GM19238 (cell line): Measurements from ENCODE around the gene TPGS1.
A peak's percentile ranks its signal among the peaks of the same experiment; 100 is the strongest.

Experiments used
- DNase-seq: peaks from one replicate; pipeline ENCODE4 v3.0.0; 2011; ENCODE audit warnings: low spot score; ENCODE audit not compliant: insufficient read length

The TPGS1 gene, protein sequence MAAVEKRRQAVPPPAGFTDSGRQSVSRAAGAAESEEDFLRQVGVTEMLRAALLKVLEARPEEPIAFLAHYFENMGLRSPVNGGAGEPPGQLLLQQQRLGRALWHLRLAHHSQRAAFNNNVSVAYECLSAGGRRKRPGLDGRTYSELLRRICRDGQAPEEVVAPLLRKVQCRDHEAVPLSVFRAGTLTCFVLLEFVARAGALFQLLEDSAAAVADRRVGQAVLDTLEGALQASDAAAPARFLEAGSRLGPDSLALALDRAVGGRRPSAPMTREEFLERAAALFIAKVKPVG

DNA sequence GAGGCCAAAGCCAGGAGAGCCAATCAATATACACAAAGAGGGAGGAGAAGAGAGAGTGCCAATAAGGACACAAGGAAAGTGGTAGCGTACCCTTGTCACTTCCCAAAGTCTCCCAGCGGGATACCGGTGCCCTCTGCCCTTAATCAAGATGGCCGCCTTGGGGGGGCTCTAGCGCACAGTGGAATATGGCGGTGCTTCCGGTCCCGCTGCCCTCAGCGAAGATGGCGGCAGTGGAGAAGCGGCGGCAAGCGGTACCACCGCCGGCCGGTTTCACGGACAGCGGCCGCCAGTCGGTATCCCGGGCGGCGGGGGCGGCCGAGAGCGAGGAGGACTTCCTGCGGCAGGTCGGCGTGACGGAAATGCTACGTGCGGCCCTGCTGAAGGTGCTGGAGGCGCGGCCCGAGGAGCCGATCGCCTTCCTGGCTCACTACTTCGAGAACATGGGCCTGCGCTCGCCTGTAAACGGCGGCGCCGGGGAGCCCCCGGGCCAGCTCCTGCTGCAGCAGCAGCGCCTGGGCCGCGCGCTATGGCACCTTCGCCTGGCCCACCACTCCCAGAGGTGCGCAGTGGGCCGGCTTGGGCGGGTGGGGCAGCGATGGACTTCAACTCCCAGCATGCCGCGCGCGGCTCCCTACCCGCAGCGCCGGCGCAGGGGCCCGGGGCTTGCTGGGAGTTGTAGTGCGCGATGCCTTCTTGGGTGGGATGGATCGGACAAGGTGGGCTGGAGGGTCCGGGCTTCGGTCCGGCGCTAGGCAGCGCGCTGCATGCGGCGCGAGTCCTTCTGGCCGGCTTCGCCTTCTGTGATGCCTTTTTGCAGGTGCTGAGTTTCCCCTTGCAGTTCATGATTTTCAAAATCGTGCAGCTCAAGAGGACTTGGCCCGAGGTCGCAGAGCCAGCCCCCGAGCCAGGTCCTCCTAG, at the start of gene TPGS1:
TPGS1 (plus strand) TSS at position 212 of the 918 bp plus-strand sequence; CDS start at position 222, 10 bp downstream.
- peak; percentile 85 for DNase-seq

DNA sequence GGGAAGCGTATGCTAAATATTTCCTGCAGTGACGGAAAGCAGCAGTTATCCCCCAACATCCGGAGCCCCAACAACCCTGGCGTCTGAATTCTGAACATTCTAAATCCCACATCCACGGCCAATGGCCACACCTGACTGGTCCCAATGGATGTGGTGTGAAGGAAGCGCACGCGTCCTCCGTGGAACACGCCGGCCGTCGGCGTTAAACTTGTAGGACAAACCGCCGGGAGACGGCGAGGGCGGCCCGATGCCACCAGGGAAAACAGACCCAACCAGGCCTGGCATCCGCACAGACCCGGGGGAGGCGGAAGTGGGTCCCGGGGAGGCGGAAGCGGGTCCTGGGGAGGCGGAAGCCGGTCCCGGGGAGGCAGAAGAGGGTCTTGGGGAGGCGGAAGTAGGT, 49.7 kb upstream of the TPGS1 start:
- DNase-seq = no peak

DNA sequence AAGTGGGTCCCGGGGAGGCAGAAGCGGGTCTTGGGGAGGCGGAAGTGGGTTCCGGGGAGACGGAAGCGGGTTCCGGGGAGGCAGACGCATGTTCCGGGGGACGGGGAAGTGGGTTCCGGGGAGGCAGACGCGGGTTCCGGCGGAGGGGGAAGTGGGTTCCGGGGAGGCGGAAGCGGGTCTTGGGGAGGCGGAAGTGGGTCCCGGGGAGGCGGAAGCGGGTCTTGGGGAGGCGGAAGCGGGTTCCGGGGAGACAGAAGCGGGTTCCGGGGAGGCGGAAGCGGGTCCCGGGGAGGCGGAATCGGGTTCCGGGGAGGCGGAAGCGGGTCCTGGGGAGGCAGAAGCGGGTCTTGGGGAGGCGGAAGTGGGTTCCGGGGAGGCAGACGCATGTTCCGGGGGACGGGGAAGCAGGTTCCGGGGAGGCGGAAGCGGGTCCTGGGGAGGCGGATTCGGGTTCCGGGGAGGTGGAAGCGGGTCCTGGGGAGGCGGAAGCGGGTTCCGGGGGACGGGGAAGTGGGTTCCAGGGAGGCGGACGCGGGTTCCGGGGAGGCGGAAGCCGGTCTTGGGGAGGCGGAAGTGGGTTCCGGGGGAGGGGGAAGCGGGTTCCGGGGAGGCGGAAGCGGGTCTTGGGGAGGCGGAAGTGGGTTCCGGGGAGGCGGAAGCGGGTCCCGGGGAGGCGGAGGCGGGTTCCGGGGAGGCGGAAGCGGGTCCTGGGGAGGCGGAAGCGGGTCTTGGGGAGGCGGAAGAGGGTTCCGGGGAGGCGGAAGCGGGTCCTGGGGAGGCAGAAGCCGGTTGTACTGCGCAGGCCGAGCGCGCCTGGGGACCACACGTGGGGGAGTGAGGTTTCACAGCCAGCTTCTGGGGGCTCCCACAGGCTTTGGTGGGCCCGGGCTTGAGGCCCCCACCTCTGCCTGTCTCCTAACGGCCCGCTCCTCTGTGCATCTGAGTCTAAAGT, 48.9 kb upstream of the TPGS1 start:
- no peak for DNase-seq

DNA sequence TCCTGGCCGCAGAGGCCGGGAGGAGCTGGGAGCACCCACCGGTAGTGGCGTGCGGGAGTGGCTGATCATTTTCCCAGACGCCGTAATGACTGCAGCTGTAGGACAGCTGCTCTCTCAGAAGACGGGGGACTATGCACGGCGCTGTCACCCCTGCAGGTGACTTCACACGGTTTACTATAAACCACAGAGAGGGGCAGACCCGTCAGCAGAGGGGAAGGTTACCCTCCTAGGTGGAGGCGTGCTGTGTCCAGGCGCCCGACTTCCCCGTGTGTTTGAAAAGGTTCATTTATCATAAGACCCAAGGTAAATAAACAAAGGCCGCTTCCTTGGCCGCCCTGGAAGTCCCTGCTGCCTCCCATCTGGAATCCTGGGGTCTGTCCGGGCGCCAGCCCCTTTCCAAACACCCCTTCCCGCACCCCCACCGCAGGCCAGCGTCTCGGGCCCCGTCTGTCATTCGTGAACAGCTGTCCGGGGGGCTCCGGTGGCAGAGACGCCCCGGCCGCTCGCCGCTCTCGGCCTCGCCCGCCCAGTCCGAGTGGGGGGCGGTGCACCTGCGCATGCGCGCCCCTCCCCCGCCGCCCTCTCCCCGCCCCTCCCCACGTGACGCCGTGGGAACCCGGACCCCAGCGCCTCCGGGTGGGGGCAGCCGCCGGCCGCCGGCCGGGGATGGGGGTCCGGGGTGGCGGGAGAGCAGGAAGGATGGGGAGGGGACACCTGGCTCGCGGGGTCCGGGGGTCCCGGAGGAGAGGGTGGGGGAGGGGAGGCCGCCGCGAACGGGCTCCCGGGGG, 47.4 kb upstream of the TPGS1 start:
- DNase-seq = no peak

DNA sequence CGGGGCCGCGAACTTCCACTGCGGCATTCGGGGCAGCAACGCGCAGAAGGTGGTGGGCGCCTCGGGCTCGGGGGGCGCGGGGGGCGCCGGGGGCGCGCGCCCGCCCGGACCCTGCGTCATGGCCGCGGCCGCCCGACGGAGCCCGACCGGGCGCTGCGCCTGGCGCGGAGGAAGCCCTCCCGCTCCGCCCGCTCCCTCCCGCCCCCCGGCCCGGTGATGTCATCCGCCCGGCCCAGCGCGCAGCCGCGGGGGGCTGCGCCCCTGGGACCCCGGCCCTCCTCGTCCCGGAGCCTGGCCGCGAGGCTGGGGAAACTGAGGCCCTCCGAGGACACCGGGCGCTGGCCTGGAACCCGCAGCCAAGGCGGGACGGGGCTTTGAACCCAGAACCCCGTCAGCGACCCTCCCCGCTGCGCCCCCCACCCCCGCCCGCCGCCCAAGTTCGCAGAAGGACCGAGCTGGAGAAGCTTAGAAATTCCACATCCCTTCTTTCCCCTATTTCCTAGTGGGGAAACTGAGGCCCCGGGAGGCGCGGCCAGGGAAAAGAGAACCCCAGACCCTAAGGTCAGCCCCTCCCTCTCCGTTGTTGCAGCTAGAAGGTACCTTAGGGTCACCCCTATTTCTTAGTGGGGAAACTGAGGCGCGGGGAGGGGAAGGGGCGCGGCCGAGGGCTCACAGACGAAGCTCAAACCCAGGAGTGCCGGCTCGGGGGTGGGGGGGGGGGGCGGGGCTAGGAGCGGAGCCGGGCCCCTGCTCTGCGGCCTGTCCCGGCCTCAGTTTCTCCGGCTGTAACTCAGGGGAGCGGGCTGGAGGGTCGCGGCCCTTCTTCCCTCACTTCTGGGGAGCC, 46.2 kb upstream of the TPGS1 start, which contains the start of gene SHC2:
SHC2 (minus strand) TSS at position 157 of the 844 bp plus-strand sequence; CDS start at position 120, 37 bp downstream.
- no peak for DNase-seq

DNA sequence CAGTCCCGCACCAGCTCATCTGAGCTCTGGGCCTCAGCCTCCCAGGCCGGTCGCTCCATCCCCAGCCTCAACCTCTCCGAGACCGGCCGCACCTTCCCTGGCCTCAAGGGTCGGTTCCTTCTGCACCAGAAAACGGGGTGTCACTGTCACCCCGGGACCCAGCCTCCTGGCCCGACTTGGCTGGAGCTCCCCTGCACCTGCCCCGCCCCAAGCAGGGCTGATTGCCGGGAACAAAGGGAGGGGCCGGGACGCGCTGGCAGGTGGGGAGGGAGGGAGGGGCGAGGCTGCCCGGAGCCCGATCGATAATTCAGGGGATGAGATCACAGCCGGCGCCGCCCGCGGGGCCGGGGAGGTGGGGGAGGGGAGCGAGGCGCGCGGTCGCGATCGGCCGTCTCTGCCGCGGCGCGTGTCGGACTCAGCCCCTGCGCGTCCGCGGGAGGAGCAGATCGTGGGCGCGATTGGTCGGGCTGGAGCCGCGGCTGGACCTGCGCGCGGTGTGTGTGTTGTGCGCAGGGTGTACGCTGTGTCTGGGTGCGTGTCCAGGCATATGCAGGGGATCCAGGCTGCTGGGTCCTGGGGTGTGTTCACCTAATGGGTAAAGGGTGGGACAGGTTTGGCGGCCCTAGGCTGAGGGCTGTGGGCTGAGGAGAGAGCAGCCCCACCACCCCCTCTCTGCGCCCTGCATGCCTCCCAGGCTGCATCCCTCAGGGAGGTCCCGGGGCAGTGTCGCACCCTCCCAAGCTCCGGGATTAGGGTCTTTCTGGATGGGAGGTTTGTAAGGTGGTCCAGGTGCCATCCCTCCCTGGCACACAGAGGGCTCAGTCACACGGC, 45.4 kb upstream of the TPGS1 start:
- DNase-seq = no peak

DNA sequence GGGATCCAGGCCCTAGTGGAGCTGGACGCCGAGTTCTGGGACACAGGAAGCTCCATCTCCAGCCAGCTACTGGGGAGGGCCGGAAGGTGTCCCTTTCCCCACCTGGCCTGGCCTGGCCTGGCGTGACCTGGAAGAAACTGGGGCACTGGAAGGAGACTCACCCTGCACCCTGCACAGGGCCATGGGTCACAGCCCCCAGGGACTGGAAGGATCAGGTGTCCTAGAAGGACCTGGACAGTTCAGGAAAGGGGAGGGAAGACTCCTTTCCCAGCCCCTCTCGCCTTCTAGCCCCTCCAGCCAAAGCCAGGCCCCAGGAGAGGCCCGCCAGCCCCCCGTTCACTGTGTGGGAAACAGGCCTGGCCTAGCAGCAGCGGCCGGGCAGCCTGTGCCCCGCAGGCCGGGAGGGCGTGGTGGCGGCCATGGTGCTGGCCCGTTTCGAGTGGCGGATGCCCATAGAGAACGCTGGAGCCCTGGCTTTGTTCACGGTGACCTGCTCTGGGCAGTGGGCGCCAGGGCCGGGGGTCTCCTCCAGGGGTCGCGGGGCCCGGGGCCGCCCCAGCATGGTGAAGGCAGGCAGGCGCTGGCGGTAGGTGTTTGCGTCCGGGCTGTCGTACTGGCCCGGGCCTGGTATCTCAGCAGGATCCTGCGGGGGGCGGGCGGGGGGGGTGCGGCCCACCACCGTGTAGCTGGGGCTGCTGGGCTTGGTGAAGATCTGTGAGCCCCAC, 43.7 kb upstream of the TPGS1 start:
- no peak for DNase-seq

DNA sequence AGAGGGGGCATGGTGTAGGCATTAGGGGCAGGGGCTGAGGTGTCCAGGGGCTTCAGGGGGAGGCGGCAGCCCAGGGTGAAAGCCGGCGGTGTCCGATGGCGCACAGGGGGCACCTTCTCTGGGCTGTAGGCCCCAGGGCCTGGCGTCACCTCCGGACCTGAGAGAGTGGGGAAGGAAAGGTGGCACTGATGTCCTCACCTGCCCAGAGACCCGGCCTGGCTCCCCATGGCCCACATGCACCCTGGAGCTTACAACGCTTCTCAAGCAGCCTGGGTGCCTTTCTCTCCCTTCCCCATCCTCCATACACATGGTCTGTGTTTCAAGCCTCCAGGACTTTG, 43.1 kb upstream of the TPGS1 start:
- no peak for DNase-seq

DNA sequence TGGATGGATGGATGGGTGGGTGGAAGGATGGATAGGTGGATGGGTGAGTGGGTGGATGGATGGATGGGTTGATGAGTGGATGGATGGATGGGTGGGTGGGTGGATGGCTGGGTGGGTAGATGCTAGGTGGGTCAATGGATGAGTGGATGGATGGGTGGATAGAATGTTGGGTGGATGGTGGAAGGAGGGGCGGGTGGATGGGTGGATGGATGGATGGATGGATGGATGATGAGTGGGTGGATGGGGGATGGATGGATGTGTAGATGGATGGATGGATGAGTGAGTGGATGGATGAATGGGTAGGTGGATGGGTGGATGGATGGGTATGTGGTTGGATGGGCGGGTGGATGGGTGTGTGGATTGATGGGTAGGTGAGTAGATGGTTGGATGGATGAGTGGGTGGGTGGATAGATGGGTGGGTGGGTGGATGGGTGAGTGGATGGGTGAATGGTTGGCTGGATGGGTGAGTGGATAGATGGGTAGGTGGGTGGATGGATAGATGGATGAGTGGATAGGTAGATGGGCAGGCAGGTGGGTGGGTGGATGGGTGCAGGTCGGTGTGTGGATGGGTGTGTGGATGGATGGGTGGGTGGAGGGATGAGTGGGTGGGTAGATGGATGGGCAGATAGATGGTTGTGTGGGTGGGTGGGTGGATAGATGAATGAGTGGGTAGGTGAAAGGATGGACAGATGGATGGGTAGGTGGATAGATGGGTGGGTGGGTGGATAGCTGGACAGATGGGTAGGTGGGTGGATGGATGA, 42.1 kb upstream of the TPGS1 start:
- no peak for DNase-seq

DNA sequence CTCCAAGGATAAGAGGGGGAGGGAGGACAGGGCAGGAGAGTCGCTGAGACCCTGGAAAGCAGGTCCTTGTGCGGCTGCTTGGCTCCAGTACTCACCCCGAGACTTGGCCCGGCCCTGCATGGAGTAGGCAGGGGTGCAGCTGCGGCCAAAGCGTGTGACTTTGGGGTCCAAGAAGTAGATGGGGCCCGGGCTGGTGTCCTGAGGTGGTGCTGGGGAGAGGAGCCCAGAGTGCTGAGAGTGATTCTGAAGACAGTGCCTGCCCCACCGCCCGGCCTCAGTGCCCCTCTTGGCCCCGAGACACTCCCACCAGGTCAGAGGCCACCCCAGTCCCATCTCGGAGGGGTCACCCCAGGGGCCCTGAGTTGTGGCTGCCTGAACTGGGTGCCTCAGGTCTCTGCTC, 39.7 kb upstream of the TPGS1 start:
- no peak for DNase-seq

DNA sequence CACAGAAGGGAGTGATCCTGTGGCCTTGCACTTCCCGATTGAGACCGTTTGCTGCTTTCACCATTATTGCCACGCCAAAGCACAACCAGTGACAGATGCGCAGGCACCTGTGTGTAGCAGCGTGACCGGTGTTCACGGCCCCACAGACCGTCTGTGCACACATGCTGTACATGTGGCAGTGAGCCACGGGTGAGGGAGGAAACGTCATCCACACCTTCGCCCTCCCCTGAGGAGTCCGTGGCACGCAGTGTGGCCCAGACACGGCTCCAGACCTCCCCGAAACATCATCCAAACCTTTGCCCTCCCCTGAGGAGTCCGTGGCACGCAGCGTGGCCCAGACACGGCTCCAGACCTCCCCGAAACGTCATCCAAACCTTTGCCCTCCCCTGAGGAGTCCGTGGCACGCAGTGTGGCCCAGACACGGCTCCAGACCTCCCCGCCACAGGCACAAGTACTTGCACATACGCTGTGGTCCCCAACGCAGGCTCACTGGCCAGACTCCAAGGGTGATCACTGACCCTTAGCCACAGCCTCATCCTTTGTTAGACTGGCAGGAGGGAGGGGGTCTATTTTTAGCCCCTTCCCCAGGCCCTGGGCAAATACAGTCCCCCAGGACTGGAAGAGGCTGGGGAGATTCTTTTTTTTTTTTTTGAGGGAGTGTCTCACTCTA, 38.6 kb upstream of the TPGS1 start:
- no peak for DNase-seq

DNA sequence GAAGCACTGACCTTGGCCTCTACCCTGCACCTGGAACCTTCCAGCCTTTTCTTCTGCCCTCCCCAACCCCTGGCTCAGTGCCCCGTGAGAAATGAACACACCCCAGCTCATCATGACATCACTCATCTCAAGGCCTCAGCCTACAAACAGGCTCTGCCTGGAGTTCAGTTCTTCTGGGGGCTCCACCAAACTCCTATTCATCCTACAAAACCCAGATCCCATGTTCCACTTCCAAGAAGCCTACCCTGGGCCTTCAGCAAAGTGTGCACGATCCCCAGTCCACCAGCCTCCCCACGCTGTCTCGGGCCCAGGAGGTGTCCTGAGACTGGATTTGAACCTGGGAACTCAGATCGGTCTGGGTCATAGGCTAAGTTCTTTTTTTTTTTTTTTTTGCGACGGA, 37.5 kb upstream of the TPGS1 start:
- DNase-seq = no peak

DNA sequence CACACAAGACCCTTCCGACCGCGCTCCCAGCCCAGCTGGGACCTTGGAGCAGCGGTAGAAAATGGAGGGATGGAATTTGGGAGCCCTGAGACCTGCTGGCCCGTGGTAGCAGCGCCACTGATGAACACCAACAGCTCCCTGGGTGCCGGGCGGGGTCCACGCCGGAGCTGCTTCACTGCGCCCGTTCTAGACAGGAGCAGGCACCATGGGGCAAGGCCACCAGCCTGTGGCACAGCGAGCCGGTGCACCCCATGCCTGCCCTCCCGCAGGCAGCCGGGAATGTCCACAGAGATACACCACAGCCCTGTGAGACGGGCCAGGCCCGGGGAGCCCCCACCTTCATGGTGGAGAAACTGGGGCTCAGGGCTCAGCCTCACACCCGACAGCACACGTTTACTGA, 36.6 kb upstream of the TPGS1 start:
- no peak for DNase-seq

DNA sequence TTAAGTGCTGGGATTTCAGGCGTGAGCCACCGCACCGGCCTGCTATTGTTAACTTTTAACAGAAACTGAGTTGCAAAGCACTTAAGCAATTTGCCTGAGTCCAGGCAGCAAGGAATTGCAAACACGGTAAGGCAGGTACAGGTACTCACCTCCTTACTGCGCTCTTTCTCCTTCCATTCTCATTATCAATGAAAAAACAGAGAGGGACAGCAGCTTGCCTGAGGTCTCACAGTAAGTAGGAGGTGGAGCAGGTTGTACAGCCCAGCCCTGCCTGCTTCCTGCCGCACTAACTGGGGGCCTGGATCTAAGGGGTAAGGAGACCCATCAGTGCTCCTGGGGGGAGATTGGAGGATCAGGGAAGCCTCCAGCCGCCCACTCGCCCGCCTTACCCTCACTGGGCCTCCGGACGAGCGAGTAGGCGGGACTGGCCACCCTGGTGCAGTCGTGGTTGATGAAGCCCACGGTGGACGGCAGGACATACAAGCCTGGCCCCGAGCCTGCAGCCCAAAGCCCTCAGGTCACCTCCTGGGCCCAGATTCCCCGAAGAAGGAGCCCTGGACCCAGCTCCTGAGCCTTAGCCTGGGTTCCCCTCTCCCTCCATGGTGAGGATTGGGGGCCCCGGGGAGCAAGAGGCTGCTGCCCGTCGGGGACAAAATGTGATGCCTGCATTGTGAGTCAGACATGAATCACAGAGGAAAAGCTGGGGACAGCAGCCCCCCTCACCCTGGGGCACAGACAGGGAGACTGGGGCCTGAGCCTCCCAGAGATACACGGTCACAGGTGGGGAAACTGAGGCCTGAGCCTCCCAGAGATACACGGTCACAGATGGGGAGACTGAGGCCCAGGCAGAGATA, 35.1 kb upstream of the TPGS1 start:
- DNase-seq = no peak

DNA sequence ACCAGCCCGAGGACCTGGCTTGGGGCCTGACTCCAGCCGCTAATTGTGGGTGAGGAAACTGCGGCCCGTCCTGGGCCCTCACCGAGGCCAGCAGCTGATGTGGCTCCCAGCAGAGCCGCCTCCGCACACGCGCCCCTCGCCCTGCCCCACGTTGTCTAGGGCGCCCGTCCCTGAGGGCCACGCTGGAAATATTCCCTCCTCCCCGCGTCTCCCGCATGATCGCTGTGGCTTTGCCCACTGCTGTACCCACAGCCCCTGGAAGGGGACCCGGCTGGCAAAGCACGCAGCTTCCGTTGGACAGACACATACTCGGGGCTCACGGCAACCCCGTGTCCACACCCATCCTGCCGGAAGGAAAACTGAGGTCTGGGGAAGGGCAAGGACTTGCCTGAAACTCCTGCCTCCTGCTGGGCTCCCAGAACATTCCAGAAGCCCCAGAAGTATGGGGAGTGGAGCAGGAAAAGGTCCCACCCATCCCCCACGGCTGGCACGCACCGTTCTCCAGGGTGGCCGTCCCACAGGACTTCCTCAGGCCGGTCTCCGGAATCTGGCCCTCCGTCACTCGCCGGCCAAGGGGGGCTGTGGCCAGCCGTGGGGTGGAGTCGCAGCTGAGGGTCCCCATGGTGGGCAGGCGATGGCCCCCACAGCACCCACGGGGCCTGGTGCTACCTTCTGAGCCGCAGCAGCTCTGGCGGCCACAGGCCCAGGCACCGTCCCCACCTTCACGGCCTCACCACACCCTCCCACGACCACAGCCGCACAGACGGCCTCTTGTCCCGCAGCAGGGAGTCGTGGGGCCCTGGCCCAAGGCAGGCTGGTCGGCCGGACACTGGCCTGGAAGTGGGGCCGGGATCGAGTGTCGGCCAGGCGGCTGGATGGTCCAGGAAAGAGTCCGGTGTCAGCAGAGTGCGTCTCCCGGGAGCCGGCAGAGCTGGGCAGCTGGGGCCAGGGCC, 32.9 kb upstream of the TPGS1 start:
- DNase-seq = no peak
